ENCODE results near the gene HCAR1. TPM values are rescaled to one million over a fixed set of nuclear protein-coding genes. Genes with fewer than 3 reads are reported as not detected.
"Not testable (repeated sequence)": the region's sequence is repeated elsewhere in the genome, so short reads cannot be mapped to it uniquely, and the experiment has no call there.

The HCAR1 gene
- polyA plus RNA-seq, 1 of the 3 experiments (the other 2 are of a cell fraction): not detected

GRCh38 chr12:122703841-122704240 lies 26.8 kb downstream of the HCAR1 start:
- H3K27me3 ChIP-seq (ENCODE audit: insufficient read depth); H4K20me1 ChIP-seq (ENCODE audit: insufficient read depth); H3K36me3 ChIP-seq (replicated peaks in 1 of 2; ENCODE audit: control insufficient read depth in 1 of 2, insufficient read depth in 2 of 2, low read length in 1 of 2); H3F3A ChIP-seq (replicated peaks; ENCODE audit: insufficient read depth); H3K9me2 ChIP-seq; H3K27ac ChIP-seq (ENCODE audit: low read depth in 2 of 2, low read length in 1 of 2); H3K4me3 ChIP-seq (ENCODE audit: low read depth in 2 of 2, low read length in 1 of 2); DNase-seq; POLR2A ChIA-PET; H3K9me3 ChIP-seq; H3K4me2 ChIP-seq; H3K4me1 ChIP-seq (ENCODE audit: control insufficient read depth in 1 of 2, insufficient read depth in 2 of 2, low read depth in 1 of 2, low read length in 1 of 2); H3K79me2 ChIP-seq (ENCODE audit: insufficient read depth); H3K9ac ChIP-seq; CTCF ChIA-PET; H2AFZ ChIP-seq (ENCODE audit: low read depth): not testable (repeated sequence)
- 90% methylated on average over 3 of the region's 3 CpGs for WGBS (ENCODE audit: low lambda C conversion rate)

DNA sequence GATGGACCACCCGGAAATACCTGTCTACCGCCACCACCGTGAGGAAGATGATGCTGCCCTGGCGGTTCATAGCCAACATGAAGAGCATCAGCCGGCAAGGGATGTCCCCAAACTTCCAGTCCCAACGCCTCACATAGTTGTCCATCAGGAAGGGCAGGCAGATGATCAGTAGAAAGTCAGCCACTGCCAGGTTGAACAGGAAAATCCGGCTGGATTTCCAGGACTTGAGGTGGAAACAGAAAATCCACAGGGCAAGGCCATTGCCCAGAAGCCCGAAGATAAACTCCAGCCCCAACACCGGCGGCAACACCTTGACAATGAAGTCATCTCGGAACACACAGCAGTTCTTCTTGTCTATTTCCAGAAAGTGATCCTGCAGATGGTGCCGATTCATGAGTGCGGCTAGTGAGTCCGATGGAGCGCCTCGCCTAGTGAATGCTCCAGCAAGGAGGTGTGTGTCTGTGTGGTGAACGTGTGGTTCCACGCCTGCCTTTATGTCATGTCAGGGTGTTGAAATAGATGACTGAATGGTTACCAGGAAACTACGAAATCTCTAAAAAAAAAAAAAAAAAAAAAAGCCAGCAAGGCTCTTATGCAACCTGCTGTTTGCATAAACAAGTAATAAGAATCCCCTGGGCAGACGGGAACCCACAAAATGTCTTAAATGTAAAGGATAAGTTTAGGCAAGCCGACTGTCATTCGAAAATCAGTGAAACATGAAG lies 27.6 kb downstream of the HCAR1 start, which contains the start of gene HCAR2:
Gene HCAR2 (minus strand): TSS at position 468 of the 722 bp plus-strand sequence. CDS start 74 bp downstream, at position 394.
- H3K27ac ChIP-seq (ENCODE audit: low read depth in 2 of 2, low read length in 1 of 2); H2AFZ ChIP-seq (ENCODE audit: low read depth); H3K36me3 ChIP-seq (replicated peaks in 1 of 2; ENCODE audit: control insufficient read depth in 1 of 2, insufficient read depth in 2 of 2, low read length in 1 of 2); H3K27me3 ChIP-seq (ENCODE audit: insufficient read depth); POLR2A ChIA-PET; H3K4me3 ChIP-seq (ENCODE audit: low read depth in 2 of 2, low read length in 1 of 2); H3K9me3 ChIP-seq; H3K9ac ChIP-seq; CTCF ChIA-PET; H4K20me1 ChIP-seq (ENCODE audit: insufficient read depth); H3K4me2 ChIP-seq; H3F3A ChIP-seq (replicated peaks; ENCODE audit: insufficient read depth); H3K9me2 ChIP-seq; H3K4me1 ChIP-seq (ENCODE audit: control insufficient read depth in 1 of 2, insufficient read depth in 2 of 2, low read depth in 1 of 2, low read length in 1 of 2); DNase-seq; H3K79me2 ChIP-seq (ENCODE audit: insufficient read depth): not testable (repeated sequence)
- 81% methylated on average over 16 of the region's 22 CpGs for WGBS (ENCODE audit: low lambda C conversion rate)

GRCh38 chr12:122701481-122701880 lies 29.2 kb downstream of the HCAR1 start:
- H3K4me3 ChIP-seq (ENCODE audit: low read depth in 2 of 2, low read length in 1 of 2); H3K4me2 ChIP-seq; H3K9me2 ChIP-seq; H2AFZ ChIP-seq (ENCODE audit: low read depth); H3K4me1 ChIP-seq (ENCODE audit: control insufficient read depth in 1 of 2, insufficient read depth in 2 of 2, low read depth in 1 of 2, low read length in 1 of 2); H3K36me3 ChIP-seq (replicated peaks in 1 of 2; ENCODE audit: control insufficient read depth in 1 of 2, insufficient read depth in 2 of 2, low read length in 1 of 2); POLR2A ChIA-PET; H3K9me3 ChIP-seq; H3K27me3 ChIP-seq (ENCODE audit: insufficient read depth); H3F3A ChIP-seq (replicated peaks; ENCODE audit: insufficient read depth); H3K9ac ChIP-seq; CTCF ChIA-PET; H3K27ac ChIP-seq (ENCODE audit: low read depth in 2 of 2, low read length in 1 of 2); H4K20me1 ChIP-seq (ENCODE audit: insufficient read depth); DNase-seq; H3K79me2 ChIP-seq (ENCODE audit: insufficient read depth): not testable (repeated sequence)
- 90% methylated on average over 4 of the region's 4 CpGs for WGBS (ENCODE audit: low lambda C conversion rate)

GRCh38 chr12:122700038-122700710 lies 30.5 kb downstream of the HCAR1 start:
- DNase-seq; H2AFZ ChIP-seq (ENCODE audit: low read depth); H3K9ac ChIP-seq; H3K27ac ChIP-seq (ENCODE audit: low read depth in 2 of 2, low read length in 1 of 2); POLR2A ChIA-PET; H3K9me2 ChIP-seq; H3K36me3 ChIP-seq (replicated peaks in 1 of 2; ENCODE audit: control insufficient read depth in 1 of 2, insufficient read depth in 2 of 2, low read length in 1 of 2); H3K9me3 ChIP-seq; H3K79me2 ChIP-seq (ENCODE audit: insufficient read depth); H4K20me1 ChIP-seq (ENCODE audit: insufficient read depth); H3K4me2 ChIP-seq; H3F3A ChIP-seq (replicated peaks; ENCODE audit: insufficient read depth); H3K27me3 ChIP-seq (ENCODE audit: insufficient read depth); H3K4me1 ChIP-seq (ENCODE audit: control insufficient read depth in 1 of 2, insufficient read depth in 2 of 2, low read depth in 1 of 2, low read length in 1 of 2); H3K4me3 ChIP-seq (ENCODE audit: low read depth in 2 of 2, low read length in 1 of 2): not testable (repeated sequence)
- 75% methylated on average over 1 of the region's 9 CpGs for whole genome bisulfite sequencing (ENCODE audit: low lambda C conversion rate)
- CTCF ChIA-PET: interaction anchor here (0.6 kb wide), 1 partner anchor 50 kb away, joined by 3 read pairs; no protein-coding TSS in a partner anchor

- WGBS (ENCODE audit: low lambda C conversion rate): 94% methylated on average over 2 of the region's 2 CpGs
- CTCF ChIA-PET: not testable (repeated sequence)
These were observed 33.7 kb downstream of the HCAR1 start for GRCh38 chr12:122696922-122697321.

More at GRCh38 chr12:122696922-122697321, 33.7 kb downstream of the HCAR1 start:
- H3K9ac ChIP-seq; H3K4me2 ChIP-seq; H3K36me3 ChIP-seq (replicated peaks in 1 of 2; ENCODE audit: control insufficient read depth in 1 of 2, insufficient read depth in 2 of 2, low read length in 1 of 2); DNase-seq; H3K9me2 ChIP-seq; H3F3A ChIP-seq (replicated peaks; ENCODE audit: insufficient read depth); H3K79me2 ChIP-seq (ENCODE audit: insufficient read depth); H4K20me1 ChIP-seq (ENCODE audit: insufficient read depth); H3K9me3 ChIP-seq; POLR2A ChIA-PET; H3K4me1 ChIP-seq (ENCODE audit: control insufficient read depth in 1 of 2, insufficient read depth in 2 of 2, low read depth in 1 of 2, low read length in 1 of 2); H3K27ac ChIP-seq (ENCODE audit: low read depth in 2 of 2, low read length in 1 of 2); H2AFZ ChIP-seq (ENCODE audit: low read depth); H3K27me3 ChIP-seq (ENCODE audit: insufficient read depth); H3K4me3 ChIP-seq (ENCODE audit: low read depth in 2 of 2, low read length in 1 of 2): not testable (repeated sequence)
